IMR-90 (cell line): ENCODE measurements around the gene ZFPM1. TPM values are rescaled to one million over a fixed set of nuclear protein-coding genes. Genes with fewer than 3 reads are reported as not detected.

ENCODE experiments used
- ATAC-seq: fragments of 200-7000 bp; cut with Tn5 transposase; 2 replicates; pipeline ENCODE4 v1.9.1; 2020; ENCODE audit warnings: low read depth, mild to moderate bottlenecking, moderate library complexity
- BruUV-seq: library from RNA; stranded (reverse); fragments of 400-500 nt; replicated peaks from 2 replicates; lab custom pipeline; 2021; lab: Mats Ljungman, UMichigan
- CTCF ChIA-PET: fragments of 300-600 bp; formaldehyde crosslinking; extraction: SDS; loops from one replicate; lab custom pipeline; 2021; ENCODE audit warnings: antibody characterized with exemption; lab: Yijun Ruan, JAX
- POLR2A ChIA-PET: fragments of 300-600 bp; sonication (Branson Sonifier 250); formaldehyde crosslinking; loops from one replicate; lab custom pipeline; 2022; ENCODE audit warnings: antibody characterized with exemption; ENCODE audit not compliant: unreplicated experiment; lab: Charles Lee
- DNase-seq: peaks from one replicate; pipeline ENCODE4 v3.0.0; 2013
- H2AFZ ChIP-seq: replicated peaks from 2 replicates; pipeline ENCODE3; 2013; ENCODE audit warnings: low read length, mild to moderate bottlenecking; ENCODE audit not compliant: poor library complexity
- H2AK5ac ChIP-seq: 2 replicates; pipeline ENCODE4 v1.6.1; 2013; ENCODE audit warnings: low read depth, low read length, inconsistent platforms
- H2AK9ac ChIP-seq: replicated peaks from 2 replicates; pipeline ENCODE3; 2013; ENCODE audit warnings: mild to moderate bottlenecking, low read depth, low read length, moderate library complexity; ENCODE audit not compliant: poor library complexity
- H2BK120ac ChIP-seq: 2 replicates; pipeline ENCODE4 v1.6.1; 2013; ENCODE audit warnings: low read depth, low read length, inconsistent platforms
- H2BK15ac ChIP-seq: 3 replicates; pipeline ENCODE4 v1.6.1; 2013; ENCODE audit warnings: low read depth, low read length, inconsistent platforms
- H2BK20ac ChIP-seq: 2 replicates; pipeline ENCODE4 v1.6.1; 2013; ENCODE audit warnings: low read depth, mild to moderate bottlenecking, inconsistent platforms, low read length, moderate library complexity
- H2BK5ac ChIP-seq: 2 replicates; pipeline ENCODE4 v1.6.1; 2013; ENCODE audit warnings: mild to moderate bottlenecking, low read depth, low read length, inconsistent platforms; ENCODE audit not compliant: poor library complexity, severe bottlenecking
- H3K14ac ChIP-seq: replicated peaks from 2 replicates; pipeline ENCODE4 v1.6.1; 2013; ENCODE audit warnings: low read depth, low read length, inconsistent platforms
- H3K18ac ChIP-seq: 2 replicates; pipeline ENCODE4 v1.6.1; 2013; ENCODE audit warnings: low read depth, low read length, control low read depth
- H3K23ac ChIP-seq: 2 replicates; pipeline ENCODE4 v1.6.1; 2013; ENCODE audit warnings: low read depth, low read length, inconsistent platforms
- H3K27ac ChIP-seq: 2 replicates; pipeline ENCODE4 v1.5.1; 2013; ENCODE audit warnings: mild to moderate bottlenecking, control low read depth, low read length; ENCODE audit not compliant: insufficient read depth
- H3K27me3 ChIP-seq: 2 replicates; pipeline ENCODE4 v1.6.1; 2013; ENCODE audit warnings: low read length; ENCODE audit not compliant: control insufficient read depth, insufficient read depth
- H3K36me3 ChIP-seq: 2 replicates; pipeline ENCODE4 v1.6.1; 2013; ENCODE audit warnings: low read length, mixed read lengths; ENCODE audit not compliant: control insufficient read depth, insufficient read depth
- H3K4ac ChIP-seq: 2 replicates; pipeline ENCODE4 v1.6.1; 2013; ENCODE audit warnings: low read depth, low read length, inconsistent platforms
- H3K4me1 ChIP-seq: 2 replicates; pipeline ENCODE4 v1.6.1; 2013; ENCODE audit warnings: low read length, mixed read lengths; ENCODE audit not compliant: control insufficient read depth, insufficient read depth
- H3K4me2 ChIP-seq: 2 replicates; pipeline ENCODE4 v1.6.1; 2013; ENCODE audit warnings: low read depth, mild to moderate bottlenecking, control low read depth, low read length, moderate library complexity
- H3K4me3 ChIP-seq: 2 replicates; pipeline ENCODE4 v1.5.1; 2013; ENCODE audit warnings: low read depth, mild to moderate bottlenecking, control low read depth, low read length, moderate library complexity; ENCODE audit not compliant: insufficient read depth
- H3K56ac ChIP-seq: 2 replicates; pipeline ENCODE4 v1.6.1; 2013; ENCODE audit warnings: low read length, inconsistent platforms; ENCODE audit not compliant: insufficient read depth; ENCODE audit errors: extremely low read depth
- H3K79me1 ChIP-seq, 2 experiments: 2 replicates each; pipeline ENCODE4 v1.6.1; 2013; ENCODE audit warnings: low read length in 2 of 2, inconsistent platforms in 1 of 2, low read depth in 1 of 2
- H3K9ac ChIP-seq: 2 replicates; pipeline ENCODE4 v1.6.1; 2013; ENCODE audit warnings: low read depth, low read length, control low read depth
- H3K9me1 ChIP-seq: 2 replicates; pipeline ENCODE4 v1.6.1; 2013; ENCODE audit warnings: low read length, inconsistent platforms; ENCODE audit not compliant: insufficient read depth
- H3K9me3 ChIP-seq: 2 replicates; pipeline ENCODE4 v1.6.1; 2013; ENCODE audit warnings: low read length; ENCODE audit not compliant: control insufficient read depth, insufficient read depth
- H4K20me1 ChIP-seq: 2 replicates; pipeline ENCODE4 v1.6.1; 2013; ENCODE audit warnings: low read length, inconsistent platforms; ENCODE audit not compliant: insufficient read depth
- H4K5ac ChIP-seq: 2 replicates; pipeline ENCODE4 v1.6.1; 2013; ENCODE audit warnings: mild to moderate bottlenecking, low read depth, low read length, control low read depth
- H4K8ac ChIP-seq, 2 experiments: 2 replicates each; pipeline ENCODE4 v1.6.1; 2013; ENCODE audit warnings: low read depth in 2 of 2, low read length in 2 of 2, control low read depth in 1 of 2, inconsistent platforms in 1 of 2
- H4K91ac ChIP-seq: 2 replicates; pipeline ENCODE4 v1.6.1; 2013; ENCODE audit warnings: low read depth, low read length, inconsistent platforms; ENCODE audit not compliant: insufficient read depth
- BHLHE40 ChIP-seq: fragments of 150-350 bp; IDR thresholded peaks from 2 replicates; pipeline ENCODE4 v1.6.1; 2016; ENCODE audit warnings: mild to moderate bottlenecking, low read depth, low read length
- CHD1 ChIP-seq: IDR thresholded peaks from 2 replicates; pipeline ENCODE4 v1.6.1; 2012; ENCODE audit warnings: low read depth, low read length, improper control_type of control experiment
- CTCF ChIP-seq: conservative IDR thresholded peaks from 2 replicates; pipeline ENCODE4 v1.5.1; 2012; ENCODE audit warnings: mild to moderate bottlenecking, low read depth, low read length, improper control_type of control experiment
- MAFK ChIP-seq: IDR thresholded peaks from 2 replicates; pipeline ENCODE4 v1.6.1; 2012; ENCODE audit warnings: low read depth, low read length, improper control_type of control experiment
- MAZ ChIP-seq: IDR thresholded peaks from 2 replicates; pipeline ENCODE4 v1.6.1; 2012; ENCODE audit warnings: low read depth, mild to moderate bottlenecking, low read length, improper control_type of control experiment, moderate library complexity, borderline replicate concordance
- MXI1 ChIP-seq: IDR thresholded peaks from 2 replicates; pipeline ENCODE4 v1.6.1; 2012; ENCODE audit warnings: low read depth, mild to moderate bottlenecking, low read length, moderate library complexity, borderline replicate concordance
- POLR2A ChIP-seq: IDR thresholded peaks from 2 replicates; pipeline ENCODE4 v1.6.1; 2012; ENCODE audit warnings: mild to moderate bottlenecking, low read depth, low read length
- RAD21 ChIP-seq: IDR thresholded peaks from 2 replicates; pipeline ENCODE4 v1.6.1; 2012; ENCODE audit warnings: low read length, improper control_type of control experiment
- RCOR1 ChIP-seq: IDR thresholded peaks from 2 replicates; pipeline ENCODE4 v1.6.1; 2012; ENCODE audit warnings: mild to moderate bottlenecking, low read length, improper control_type of control experiment; ENCODE audit not compliant: insufficient replicate concordance
- RFX5 ChIP-seq: IDR thresholded peaks from 2 replicates; pipeline ENCODE4 v1.8.0; 2012; ENCODE audit warnings: low read depth, mild to moderate bottlenecking, low read length, moderate library complexity
- SMC3 ChIP-seq: fragments of 150-350 bp; IDR thresholded peaks from 2 replicates; pipeline ENCODE4 v1.6.1; 2016; ENCODE audit warnings: low read depth, mild to moderate bottlenecking, antibody characterized with exemption, low read length, moderate library complexity
- USF2 ChIP-seq: fragments of 150-350 bp; IDR thresholded peaks from 2 replicates; pipeline ENCODE4 v1.6.1; 2017; ENCODE audit warnings: mild to moderate bottlenecking, antibody characterized with exemption, low read length, low read depth
- WGBS, 2 experiments: methylation state at CpG; one replicate each; pipeline versions ENCODE4 v1.1.5 to v1.1.7; 2013; ENCODE audit warnings: missing lambda C conversion rate in 2 of 2; ENCODE audit not compliant: insufficient read length in 1 of 2; ENCODE audit errors: extremely low coverage in 2 of 2; 5-methylcytosine and 5-hydroxymethylcytosine counted together
- dilution Hi-C: fragments of 300-500 bp; cut with HindIII; formaldehyde crosslinking; loops from one replicate; pipeline ENCODE4 v1.14.3; 2018; ENCODE audit warnings: low sequenced_read_pairs; ENCODE audit not compliant: unreplicated experiment
- in situ Hi-C: fragments of 300-500 bp; cut with MboI; formaldehyde crosslinking; loops from 3 replicates; pipeline ENCODE4 v1.14.3; 2019; ENCODE audit warnings: low sequenced_read_pairs, inconsistent platforms, mixed read lengths
- intact Hi-C: fragments of 100-400 bp; cut with micrococcal nuclease; formaldehyde crosslinking; loops from 2 replicates; pipeline ENCODE4 v1.10.0; 2022
- polyA plus RNA-seq, 3 experiments: library from polyadenylated mRNA; depleted of rRNA; stranded (reverse); fragments of >200 nt; gene quantifications; 2 replicates each; pipeline ENCODE4 v1.2.3, GENCODE V29; 2012; ENCODE audit warnings: low replicate concordance in 1 of 3
- total RNA-seq: library from RNA; depleted of rRNA; stranded (reverse); fragments of >200 nt; gene quantifications from 2 replicates; pipeline ENCODE4 v1.2.3, GENCODE V29; 2012

The ZFPM1 gene
- total and polyA plus RNA-seq, 2 of the 4 experiments (the other 2 are of a cell fraction): 0.36 to 1.1 TPM

GRCh38 chr16:88415381-88415705 is 37.7 kb upstream of the ZFPM1 start:
- no peak overlapping the region for H2BK120ac ChIP-seq
- no peak overlapping the region for H3K4me3 ChIP-seq
- BruUV-seq: no TSS peak
- intact Hi-C loops: no loop called here
- H2BK5ac ChIP-seq: no peak overlapping the region
- no peak overlapping the region for H2AK5ac ChIP-seq
- no peak overlapping the region for H4K91ac ChIP-seq
- no peak for TF ChIP-seq CHD1
- no peak for TF ChIP-seq MXI1
- no peak for TF ChIP-seq USF2
- TF ChIP-seq RFX5: no peak
- TF ChIP-seq CTCF: no peak
- TF ChIP-seq SMC3: no peak
- no peak for TF ChIP-seq RCOR1
- no peak for TF ChIP-seq RAD21
- no peak for TF ChIP-seq BHLHE40
- no peak for TF ChIP-seq MAFK
- no peak for TF ChIP-seq MAZ
- no peak for TF ChIP-seq POLR2A
- H3K79me1 ChIP-seq: peaks cover 16 to 94% of the 10 kb centered on the region in 2 experiments
- no peak overlapping the region for H2BK15ac ChIP-seq
- DNase-seq (no peak), ATAC-seq (no peak)
- H3K9me1 ChIP-seq: peaks cover 15% of the 10 kb centered on the region
- no peak overlapping the region for H3K14ac ChIP-seq
- H3K4ac ChIP-seq: no peak overlapping the region
- peaks cover 100% of the 10 kb centered on the region for H4K20me1 ChIP-seq
- no peak overlapping the region for H3K56ac ChIP-seq
- H2AFZ ChIP-seq: no peak overlapping the region
- H3K36me3 ChIP-seq: peaks cover 63% of the 10 kb centered on the region
- H3K27ac ChIP-seq: no peak overlapping the region
- H3K4me2 ChIP-seq: no peak overlapping the region
- in situ Hi-C loops: no loop called here
- no peak overlapping the region for H3K23ac ChIP-seq
- no peak overlapping the region for H3K18ac ChIP-seq
- H4K8ac ChIP-seq: no peak overlapping the region
- H3K27me3 ChIP-seq: no peaks in the 10 kb centered on the region
- no peak overlapping the region for H2BK20ac ChIP-seq
- H4K5ac ChIP-seq: no peak overlapping the region
- H2AK9ac ChIP-seq: no peak overlapping the region
- POLR2A ChIA-PET: no interaction called here
- 92% methylated on average over 4 of the region's 5 CpGs; no CpG with 5 or more reads in 1 of the 2 experiments for WGBS, 2 experiments
- no peaks in the 10 kb centered on the region; the same call in 1 of the 2 replicates for H3K4me1 ChIP-seq
- no peaks in the 10 kb centered on the region for H3K9me3 ChIP-seq
- dilution Hi-C loops: no loop called here
- CTCF ChIA-PET: no interaction called here
- no peak overlapping the region for H3K9ac ChIP-seq
